Liver (tissue), 3 donors: ENCODE measurements around the gene MED25.

Experiments used
- ATF3 ChIP-seq: IDR thresholded peaks from 2 replicates; pipeline ENCODE4 v1.6.1; 2016; ENCODE audit warnings: antibody characterized with exemption
- CTCF ChIP-seq: fragments of 150-350 bp; IDR thresholded peaks from 2 replicates; pipeline ENCODE4 v1.5.1; 2017; ENCODE audit warnings: improper control_type of control experiment, low read depth, low read length; ENCODE audit not compliant: missing input control
- EGR1 ChIP-seq, 2 donors: IDR thresholded peaks; 2 replicates each; pipeline ENCODE4 v1.6.1; 2016 to 2018; ENCODE audit warnings: antibody characterized with exemption in 2 of 2, low read depth in 2 of 2
- FOXA1 ChIP-seq: IDR thresholded peaks from 2 replicates; pipeline ENCODE4 v1.6.1; 2016; ENCODE audit warnings: antibody characterized with exemption
- GABPA ChIP-seq, 2 donors: IDR thresholded peaks in 1 of 2; conservative IDR thresholded peaks in 1 of 2; 2 replicates each; pipeline ENCODE4 v1.6.1; 2016; ENCODE audit warnings: antibody characterized with exemption in 2 of 2, mild to moderate bottlenecking in 1 of 2, moderate library complexity in 1 of 2
- JUND ChIP-seq, 2 donors: IDR thresholded peaks; 2 replicates each; pipeline ENCODE4 v1.6.1; 2016; ENCODE audit warnings: antibody characterized with exemption in 2 of 2
- MAX ChIP-seq: IDR thresholded peaks from 2 replicates; pipeline ENCODE4 v1.6.1; 2016; ENCODE audit warnings: antibody characterized with exemption
- RAD21 ChIP-seq, 2 donors: IDR thresholded peaks; 2 replicates each; pipeline ENCODE4 v1.6.1; 2016; ENCODE audit warnings: antibody characterized with exemption in 2 of 2, mild to moderate bottlenecking in 2 of 2
- REST ChIP-seq: IDR thresholded peaks from 2 replicates; pipeline ENCODE4 v1.6.1; 2016; ENCODE audit warnings: antibody characterized with exemption, mild to moderate bottlenecking
- RXRA ChIP-seq, 2 donors: IDR thresholded peaks; 2 replicates each; pipeline ENCODE4 v1.6.1; 2017 to 2018; ENCODE audit warnings: antibody characterized with exemption in 2 of 2, mild to moderate bottlenecking in 1 of 2
- SP1 ChIP-seq: IDR thresholded peaks from 2 replicates; pipeline ENCODE4 v1.6.1; 2018; ENCODE audit warnings: antibody characterized with exemption, mild to moderate bottlenecking
- TAF1 ChIP-seq: conservative IDR thresholded peaks from 2 replicates; pipeline ENCODE4 v1.6.1; 2016; ENCODE audit warnings: antibody characterized with exemption, mild to moderate bottlenecking
- YY1 ChIP-seq: IDR thresholded peaks from 2 replicates; pipeline ENCODE4 v1.6.1; 2016; ENCODE audit warnings: antibody characterized with exemption, mild to moderate bottlenecking
- ZBTB33 ChIP-seq: IDR thresholded peaks from 2 replicates; pipeline ENCODE4 v1.6.1; 2016; ENCODE audit warnings: antibody characterized with exemption
- donor health status: healthy.
- donor health status: healthy.

- TF ChIP-seq EGR1 (IDR thresholded peaks at IDR 0.05; ENCODE audit: low read depth in 2 of 2), result no peak
- no peak for TF ChIP-seq TAF1
- TF ChIP-seq MAX, result no peak
- no peak for TF ChIP-seq CTCF
- no peak for TF ChIP-seq ATF3
- TF ChIP-seq RAD21 (IDR thresholded peaks at IDR 0.05), result no peak
- no peak for TF ChIP-seq REST
- no peak for TF ChIP-seq FOXA1
- TF ChIP-seq YY1, result no peak
- TF ChIP-seq SP1, result no peak
- TF ChIP-seq ZBTB33, result no peak
- TF ChIP-seq GABPA (IDR thresholded peaks at IDR 0.05 in 1 of 2, conservative IDR thresholded peaks at IDR 0.05 in 1 of 2), result no peak
- no peak for TF ChIP-seq JUND (IDR thresholded peaks at IDR 0.05)
- no peak for TF ChIP-seq RXRA (IDR thresholded peaks at IDR 0.05)
Observed at GRCh38 chr19:49816590-49816989, 1.5 kb upstream of the MED25 start.
